ENCODE data around the gene TIAL1.
"Not testable (repeated sequence)": the region's sequence is repeated elsewhere in the genome, so short reads cannot be mapped to it uniquely, and the experiment has no call there.

DNA sequence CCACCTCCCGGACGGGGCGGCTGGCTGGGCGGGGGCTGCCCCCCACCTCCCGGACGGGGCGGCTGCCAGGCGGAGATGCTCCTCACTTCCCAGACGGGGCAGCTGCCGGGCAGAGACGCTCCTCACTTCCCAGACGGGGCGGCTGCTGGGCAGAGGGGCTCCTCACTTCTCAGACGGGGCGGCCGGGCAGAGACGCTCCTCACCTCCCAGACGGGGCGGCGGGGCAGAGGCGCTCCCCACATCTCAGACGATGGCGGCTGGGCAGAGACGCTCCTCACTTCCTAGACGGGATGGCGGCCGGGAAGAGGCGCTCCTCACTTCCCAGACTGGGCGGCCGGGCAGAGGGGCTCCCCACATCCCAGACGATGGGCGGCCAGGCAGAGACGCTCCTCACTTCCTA is 37.3 kb downstream of the TIAL1 start:
- TF ChIP-seq, protein P1, sequence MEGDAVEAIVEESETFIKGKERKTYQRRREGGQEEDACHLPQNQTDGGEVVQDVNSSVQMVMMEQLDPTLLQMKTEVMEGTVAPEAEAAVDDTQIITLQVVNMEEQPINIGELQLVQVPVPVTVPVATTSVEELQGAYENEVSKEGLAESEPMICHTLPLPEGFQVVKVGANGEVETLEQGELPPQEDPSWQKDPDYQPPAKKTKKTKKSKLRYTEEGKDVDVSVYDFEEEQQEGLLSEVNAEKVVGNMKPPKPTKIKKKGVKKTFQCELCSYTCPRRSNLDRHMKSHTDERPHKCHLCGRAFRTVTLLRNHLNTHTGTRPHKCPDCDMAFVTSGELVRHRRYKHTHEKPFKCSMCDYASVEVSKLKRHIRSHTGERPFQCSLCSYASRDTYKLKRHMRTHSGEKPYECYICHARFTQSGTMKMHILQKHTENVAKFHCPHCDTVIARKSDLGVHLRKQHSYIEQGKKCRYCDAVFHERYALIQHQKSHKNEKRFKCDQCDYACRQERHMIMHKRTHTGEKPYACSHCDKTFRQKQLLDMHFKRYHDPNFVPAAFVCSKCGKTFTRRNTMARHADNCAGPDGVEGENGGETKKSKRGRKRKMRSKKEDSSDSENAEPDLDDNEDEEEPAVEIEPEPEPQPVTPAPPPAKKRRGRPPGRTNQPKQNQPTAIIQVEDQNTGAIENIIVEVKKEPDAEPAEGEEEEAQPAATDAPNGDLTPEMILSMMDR (IDR thresholded peaks at IDR 0.05 in 2 of 3, conservative IDR thresholded peaks at IDR 0.05 in 1 of 3; ENCODE audit: borderline replicate concordance in 1 of 3, insufficient read depth in 1 of 3, low read depth in 2 of 3, low read length in 2 of 3) = not testable (repeated sequence)
- TF ChIP-seq TCF7L2 (IDR thresholded peaks at IDR 0.05; ENCODE audit: borderline replicate concordance, extremely low read depth, insufficient read depth, insufficient read length); POLR2AphosphoS5 (IDR thresholded peaks at IDR 0.05; ENCODE audit: low read depth, low read length); EZH2 (IDR thresholded peaks at IDR 0.05); POLR2A (IDR thresholded peaks at IDR 0.05; ENCODE audit: borderline replicate concordance, extremely low read depth, insufficient read depth, insufficient read length); ZNF274 (IDR thresholded peaks at IDR 0.05; ENCODE audit: low read depth, low read length); EZH2phosphoT487 (IDR thresholded peaks at IDR 0.05; ENCODE audit: borderline replicate concordance); JUND (IDR thresholded peaks at IDR 0.05): not testable (repeated sequence)
